Erythroblast (primary cell): Measurements from ENCODE around the gene PNO1.
"Not testable (repeated sequence)": the region's sequence is repeated elsewhere in the genome, so short reads cannot be mapped to it uniquely, and the experiment has no call there.

Experiments
- DNase-seq, 2 experiments: peaks; one replicate each; lab custom pipeline; 2025; lab: John Stamatoyannopoulos, UW
- GATA1 ChIP-seq: IDR thresholded peaks from 2 replicates; pipeline ENCODE4 v1.6.1; 2011; ENCODE audit warnings: low read depth, mild to moderate bottlenecking, control low read depth, low read length, moderate library complexity
- POLR2A ChIP-seq: IDR thresholded peaks from 2 replicates; pipeline ENCODE4 v1.6.1; 2011; ENCODE audit warnings: mild to moderate bottlenecking, low read length

PNO1 gene

GRCh38 chr2:68157402-68158133 is at the start of gene PNO1:
TSS of gene PNO1 (plus strand) at chr2:68157888. CDS start at chr2:68157935, 47 bp downstream.
- peak; percentile 98 to 99 for DNase-seq
- peak; percentile 65 for TF ChIP-seq POLR2A
- no peak for TF ChIP-seq GATA1

- DNase-seq, result no peak
- TF ChIP-seq GATA1, result no peak
- no peak for TF ChIP-seq POLR2A
These were observed 49.6 kb upstream of the PNO1 start for GRCh38 chr2:68108120-68108519.

GRCh38 chr2:68110102-68110501 is 47.6 kb upstream of the PNO1 start:
- no peak for TF ChIP-seq POLR2A
- TF ChIP-seq GATA1, result no peak
- peak; percentile 22 to 35 for DNase-seq

GRCh38 chr2:68115965-68116364 is 41.7 kb upstream of the PNO1 start:
- no peak for DNase-seq
- no peak for TF ChIP-seq POLR2A
- TF ChIP-seq GATA1, result no peak

GRCh38 chr2:68117922-68118321 is 39.8 kb upstream of the PNO1 start:
- not testable (repeated sequence) for DNase-seq

GRCh38 chr2:68118816-68119215 is 38.9 kb upstream of the PNO1 start:
- no peak for DNase-seq
- TF ChIP-seq POLR2A (no peak), GATA1 (no peak)

GRCh38 chr2:68119504-68119903 is 38.2 kb upstream of the PNO1 start:
- DNase-seq, result no peak
- no peak for TF ChIP-seq POLR2A
- no peak for TF ChIP-seq GATA1

- DNase-seq, result peak; percentile 83 to 93
- TF ChIP-seq POLR2A, result no peak
- TF ChIP-seq GATA1, result no peak
These were observed 35.6 kb upstream of the PNO1 start for GRCh38 chr2:68121873-68122679.

- peak in 1 of 2 experiments; percentile 53 for DNase-seq
- TF ChIP-seq GATA1, result no peak
- TF ChIP-seq POLR2A, result no peak
These were observed 35.1 kb upstream of the PNO1 start for GRCh38 chr2:68122680-68122964.

- no peak for DNase-seq
- no peak for TF ChIP-seq POLR2A
- no peak for TF ChIP-seq GATA1
These were observed 33.4 kb upstream of the PNO1 start for GRCh38 chr2:68124321-68124720.

GRCh38 chr2:68125821-68126220 is 31.9 kb upstream of the PNO1 start:
- no peak for DNase-seq
- TF ChIP-seq GATA1 (no peak), POLR2A (no peak)

- TF ChIP-seq GATA1, result no peak
- no peak for TF ChIP-seq POLR2A
- peak; percentile 60 to 78 for DNase-seq
These were observed 31.1 kb upstream of the PNO1 start for GRCh38 chr2:68126561-68126960.

- no peak for TF ChIP-seq POLR2A
- DNase-seq, result no peak
These were observed 30.1 kb upstream of the PNO1 start for GRCh38 chr2:68127358-68128242.

GRCh38 chr2:68134120-68134519 is 23.6 kb upstream of the PNO1 start:
- peak in 1 of 2 experiments; percentile 49 for DNase-seq
- TF ChIP-seq GATA1 (no peak), POLR2A (no peak)
